Hepatic stellate cell (primary cell): ENCODE results near the gene NEK10.

Experiments used
- DNase-seq: peaks from one replicate; pipeline ENCODE4 v3.0.0; 2011; ENCODE audit warnings: low spot score

NEK10 gene

GRCh38 chr3:27108322-27108721 is 260.9 kb downstream of the NEK10 start:
- DNase-seq = no peak

- no peak for DNase-seq
Measured at GRCh38 chr3:27105904-27106303, 263.3 kb downstream of the NEK10 start.

GRCh38 chr3:27097182-27097581 is 272.0 kb downstream of the NEK10 start:
- no peak for DNase-seq

GRCh38 chr3:27095553-27096222 is 273.5 kb downstream of the NEK10 start:
- no peak for DNase-seq

- DNase-seq = no peak
Measured at GRCh38 chr3:27094721-27095120, 274.5 kb downstream of the NEK10 start.

- no peak for DNase-seq
Measured at GRCh38 chr3:27093771-27094170, 275.4 kb downstream of the NEK10 start.

GRCh38 chr3:27090275-27091041 is 278.7 kb downstream of the NEK10 start:
- no peak for DNase-seq

- DNase-seq = no peak
Measured at GRCh38 chr3:27089645-27090044, 279.5 kb downstream of the NEK10 start.

- no peak for DNase-seq
Measured at GRCh38 chr3:27089068-27089467, 280.1 kb downstream of the NEK10 start.

GRCh38 chr3:27085829-27086730 is 283.1 kb downstream of the NEK10 start:
- no peak for DNase-seq

- DNase-seq = no peak
Measured at GRCh38 chr3:27081992-27082607, 287.1 kb downstream of the NEK10 start.

- no peak for DNase-seq
Measured at GRCh38 chr3:27081566-27081965, 287.6 kb downstream of the NEK10 start.

- DNase-seq = no peak
Measured at GRCh38 chr3:27080258-27080525, 289.0 kb downstream of the NEK10 start.

GRCh38 chr3:27079427-27080257 is 289.5 kb downstream of the NEK10 start:
- DNase-seq = no peak

GRCh38 chr3:27078246-27078913 is 290.8 kb downstream of the NEK10 start:
- DNase-seq = no peak

GRCh38 chr3:27076815-27077630 is 292.2 kb downstream of the NEK10 start:
- no peak for DNase-seq

GRCh38 chr3:27074914-27075313 is 294.3 kb downstream of the NEK10 start:
- DNase-seq = no peak

- no peak for DNase-seq
Measured at GRCh38 chr3:27073912-27074311, 295.3 kb downstream of the NEK10 start.

- DNase-seq = no peak
Measured at GRCh38 chr3:27072810-27073651, 296.2 kb downstream of the NEK10 start.
